K562 (cell line): ENCODE data around the gene PHYKPL. TPM values are rescaled to one million over a fixed set of nuclear protein-coding genes. Genes with fewer than 3 reads are reported as not detected.
A peak's percentile ranks its signal among the peaks of the same experiment; 100 is the strongest.

Experiments
- BHLHE40 ChIP-seq: IDR thresholded peaks from 2 replicates; pipeline ENCODE4 v1.6.1; 2011; ENCODE audit warnings: low read length, improper control_type of control experiment
- GTF2A2 ChIP-seq: IDR thresholded peaks from 2 replicates; pipeline ENCODE4 v1.6.1; 2016; ENCODE audit warnings: mild to moderate bottlenecking, missing genetic modification characterization, missing compliant biosample characterization
- IFI16 ChIP-seq: fragments of 250-450 bp; sonication (Bioruptor Pico); IDR thresholded peaks from 2 replicates; pipeline ENCODE4 v2.1.2; 2022; ENCODE audit warnings: mild to moderate bottlenecking, inconsistent platforms
- ILK ChIP-seq: fragments of 450-650 bp; IDR thresholded peaks from 2 replicates; pipeline ENCODE4 v1.6.1; 2016; ENCODE audit warnings: missing genetic modification characterization, low read depth, mild to moderate bottlenecking, missing compliant biosample characterization, moderate library complexity, borderline replicate concordance
- LEF1 ChIP-seq: fragments of 450-650 bp; IDR thresholded peaks from 2 replicates; pipeline ENCODE4 v1.6.1; 2016; ENCODE audit warnings: mild to moderate bottlenecking
- SMARCA4 ChIP-seq: fragments of 450-650 bp; IDR thresholded peaks from 2 replicates; pipeline ENCODE4 v1.6.1; 2016
- TBP ChIP-seq: optimal IDR thresholded peaks from 2 replicates; pipeline ENCODE3; 2011; ENCODE audit warnings: low read depth, low read length, improper control_type of control experiment
- ZNF165 ChIP-seq: fragments of 250-450 bp; sonication (Bioruptor Pico); IDR thresholded peaks from 2 replicates; pipeline ENCODE4 v1.4.0; 2020; ENCODE audit warnings: borderline replicate concordance
- polyA plus RNA-seq, 8 experiments: library from polyadenylated mRNA; depleted of rRNA in 4 of 8; stranded (reverse) in 5 of 8; unstranded in 3 of 8; fragments of >200 nt; fragmentation: Nextera tagmentation in 2 of 8; fragmentation: Illumina TruSeq in 1 of 8; extraction: Ambion mirVana in 2 of 8; extraction: Trizol in 1 of 8; gene quantifications; 2 replicates each; pipeline versions ENCODE4 v1.2.1 to v1.2.3, GENCODE V29; 2011 to 2014; ENCODE audit warnings: inconsistent platforms in 1 of 8, missing spikeins in 1 of 8
- total RNA-seq, 7 experiments: library from RNA; depleted of rRNA in 6 of 7; stranded (reverse); fragments of >200 nt in 6 of 7; fragmentation: Illumina TruSeq in 2 of 7; extraction: Trizol in 2 of 7; gene quantifications; 2 replicates each; pipeline versions ENCODE4 v1.2.1 to v1.2.3, GENCODE V29; 2011 to 2021; ENCODE audit warnings: low replicate concordance in 1 of 7
- TF ChIP-seq, protein P1 (sequence below): fragments of 250-450 bp; sonication (Bioruptor Pico); IDR thresholded peaks from 2 replicates; pipeline ENCODE4 v1.4.0; 2020; ENCODE audit warnings: mild to moderate bottlenecking, moderate library complexity
- TF ChIP-seq, protein P2 (sequence below): fragments of 250-450 bp; sonication (Bioruptor Pico); IDR thresholded peaks from 2 replicates; pipeline ENCODE4 v1.5.0; 2022; ENCODE audit warnings: mild to moderate bottlenecking
- TF ChIP-seq, protein P3 (sequence below), 2 experiments: fragments of 450-650 bp; IDR thresholded peaks; 2 replicates each; pipeline ENCODE4 v1.6.1; 2016; ENCODE audit warnings: mild to moderate bottlenecking in 2 of 2, borderline replicate concordance in 1 of 2, low read depth in 1 of 2, moderate library complexity in 1 of 2
- TF ChIP-seq, protein P4 (sequence below): IDR thresholded peaks from 2 replicates; pipeline ENCODE4 v1.6.1; 2011; ENCODE audit not compliant: insufficient read length; ENCODE audit errors: extremely low read depth

The PHYKPL gene
- total and polyA plus RNA-seq, 9 of the 15 experiments (the other 6 are each of a cell fraction or from before 2014, with no cell fraction given), result 4.7 to 34.7 (median 18.6) TPM

DNA sequence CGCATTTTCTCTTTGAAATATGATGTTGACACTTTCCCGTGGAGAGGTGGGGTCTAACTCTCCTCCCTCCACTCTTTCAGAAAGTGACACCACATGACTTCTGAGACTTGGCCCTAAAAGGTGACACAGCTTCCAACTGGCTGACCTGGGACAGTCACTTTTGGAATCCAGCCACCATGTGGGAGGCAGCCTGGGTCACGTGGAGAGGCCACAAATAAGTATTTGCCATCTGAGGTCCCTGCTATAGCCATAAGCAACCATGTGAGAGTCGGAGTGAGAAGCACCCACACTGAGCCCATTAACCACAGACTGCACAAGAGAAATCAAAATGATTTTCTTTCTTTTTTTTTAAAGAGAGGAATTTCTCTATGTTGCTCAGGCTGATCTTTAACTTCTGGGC lies 4.1 kb upstream of the PHYKPL start (continued):
- TF ChIP-seq LEF1, result no peak
- TF ChIP-seq BHLHE40, result peak; percentile 88
- TF ChIP-seq IFI16 (CRISPR knock-in tag), result no peak
- no peak for TF ChIP-seq TBP
- TF ChIP-seq, protein P1, sequence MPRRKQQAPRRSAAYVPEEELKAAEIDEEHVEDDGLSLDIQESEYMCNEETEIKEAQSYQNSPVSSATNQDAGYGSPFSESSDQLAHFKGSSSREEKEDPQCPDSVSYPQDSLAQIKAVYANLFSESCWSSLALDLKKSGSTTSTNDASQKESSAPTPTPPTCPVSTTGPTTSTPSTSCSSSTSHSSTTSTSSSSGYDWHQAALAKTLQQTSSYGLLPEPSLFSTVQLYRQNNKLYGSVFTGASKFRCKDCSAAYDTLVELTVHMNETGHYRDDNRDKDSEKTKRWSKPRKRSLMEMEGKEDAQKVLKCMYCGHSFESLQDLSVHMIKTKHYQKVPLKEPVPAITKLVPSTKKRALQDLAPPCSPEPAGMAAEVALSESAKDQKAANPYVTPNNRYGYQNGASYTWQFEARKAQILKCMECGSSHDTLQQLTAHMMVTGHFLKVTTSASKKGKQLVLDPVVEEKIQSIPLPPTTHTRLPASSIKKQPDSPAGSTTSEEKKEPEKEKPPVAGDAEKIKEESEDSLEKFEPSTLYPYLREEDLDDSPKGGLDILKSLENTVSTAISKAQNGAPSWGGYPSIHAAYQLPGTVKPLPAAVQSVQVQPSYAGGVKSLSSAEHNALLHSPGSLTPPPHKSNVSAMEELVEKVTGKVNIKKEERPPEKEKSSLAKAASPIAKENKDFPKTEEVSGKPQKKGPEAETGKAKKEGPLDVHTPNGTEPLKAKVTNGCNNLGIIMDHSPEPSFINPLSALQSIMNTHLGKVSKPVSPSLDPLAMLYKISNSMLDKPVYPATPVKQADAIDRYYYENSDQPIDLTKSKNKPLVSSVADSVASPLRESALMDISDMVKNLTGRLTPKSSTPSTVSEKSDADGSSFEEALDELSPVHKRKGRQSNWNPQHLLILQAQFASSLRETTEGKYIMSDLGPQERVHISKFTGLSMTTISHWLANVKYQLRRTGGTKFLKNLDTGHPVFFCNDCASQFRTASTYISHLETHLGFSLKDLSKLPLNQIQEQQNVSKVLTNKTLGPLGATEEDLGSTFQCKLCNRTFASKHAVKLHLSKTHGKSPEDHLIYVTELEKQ (CRISPR knock-in tag), result no peak
- no peak for TF ChIP-seq ZNF165 (CRISPR knock-in tag)
- TF ChIP-seq, protein P2, sequence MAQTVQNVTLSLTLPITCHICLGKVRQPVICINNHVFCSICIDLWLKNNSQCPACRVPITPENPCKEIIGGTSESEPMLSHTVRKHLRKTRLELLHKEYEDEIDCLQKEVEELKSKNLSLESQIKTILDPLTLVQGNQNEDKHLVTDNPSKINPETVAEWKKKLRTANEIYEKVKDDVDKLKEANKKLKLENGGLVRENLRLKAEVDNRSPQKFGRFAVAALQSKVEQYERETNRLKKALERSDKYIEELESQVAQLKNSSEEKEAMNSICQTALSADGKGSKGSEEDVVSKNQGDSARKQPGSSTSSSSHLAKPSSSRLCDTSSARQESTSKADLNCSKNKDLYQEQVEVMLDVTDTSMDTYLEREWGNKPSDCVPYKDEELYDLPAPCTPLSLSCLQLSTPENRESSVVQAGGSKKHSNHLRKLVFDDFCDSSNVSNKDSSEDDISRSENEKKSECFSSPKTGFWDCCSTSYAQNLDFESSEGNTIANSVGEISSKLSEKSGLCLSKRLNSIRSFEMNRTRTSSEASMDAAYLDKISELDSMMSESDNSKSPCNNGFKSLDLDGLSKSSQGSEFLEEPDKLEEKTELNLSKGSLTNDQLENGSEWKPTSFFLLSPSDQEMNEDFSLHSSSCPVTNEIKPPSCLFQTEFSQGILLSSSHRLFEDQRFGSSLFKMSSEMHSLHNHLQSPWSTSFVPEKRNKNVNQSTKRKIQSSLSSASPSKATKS, result no peak
- no peak for TF ChIP-seq SMARCA4
- TF ChIP-seq, protein P3, sequence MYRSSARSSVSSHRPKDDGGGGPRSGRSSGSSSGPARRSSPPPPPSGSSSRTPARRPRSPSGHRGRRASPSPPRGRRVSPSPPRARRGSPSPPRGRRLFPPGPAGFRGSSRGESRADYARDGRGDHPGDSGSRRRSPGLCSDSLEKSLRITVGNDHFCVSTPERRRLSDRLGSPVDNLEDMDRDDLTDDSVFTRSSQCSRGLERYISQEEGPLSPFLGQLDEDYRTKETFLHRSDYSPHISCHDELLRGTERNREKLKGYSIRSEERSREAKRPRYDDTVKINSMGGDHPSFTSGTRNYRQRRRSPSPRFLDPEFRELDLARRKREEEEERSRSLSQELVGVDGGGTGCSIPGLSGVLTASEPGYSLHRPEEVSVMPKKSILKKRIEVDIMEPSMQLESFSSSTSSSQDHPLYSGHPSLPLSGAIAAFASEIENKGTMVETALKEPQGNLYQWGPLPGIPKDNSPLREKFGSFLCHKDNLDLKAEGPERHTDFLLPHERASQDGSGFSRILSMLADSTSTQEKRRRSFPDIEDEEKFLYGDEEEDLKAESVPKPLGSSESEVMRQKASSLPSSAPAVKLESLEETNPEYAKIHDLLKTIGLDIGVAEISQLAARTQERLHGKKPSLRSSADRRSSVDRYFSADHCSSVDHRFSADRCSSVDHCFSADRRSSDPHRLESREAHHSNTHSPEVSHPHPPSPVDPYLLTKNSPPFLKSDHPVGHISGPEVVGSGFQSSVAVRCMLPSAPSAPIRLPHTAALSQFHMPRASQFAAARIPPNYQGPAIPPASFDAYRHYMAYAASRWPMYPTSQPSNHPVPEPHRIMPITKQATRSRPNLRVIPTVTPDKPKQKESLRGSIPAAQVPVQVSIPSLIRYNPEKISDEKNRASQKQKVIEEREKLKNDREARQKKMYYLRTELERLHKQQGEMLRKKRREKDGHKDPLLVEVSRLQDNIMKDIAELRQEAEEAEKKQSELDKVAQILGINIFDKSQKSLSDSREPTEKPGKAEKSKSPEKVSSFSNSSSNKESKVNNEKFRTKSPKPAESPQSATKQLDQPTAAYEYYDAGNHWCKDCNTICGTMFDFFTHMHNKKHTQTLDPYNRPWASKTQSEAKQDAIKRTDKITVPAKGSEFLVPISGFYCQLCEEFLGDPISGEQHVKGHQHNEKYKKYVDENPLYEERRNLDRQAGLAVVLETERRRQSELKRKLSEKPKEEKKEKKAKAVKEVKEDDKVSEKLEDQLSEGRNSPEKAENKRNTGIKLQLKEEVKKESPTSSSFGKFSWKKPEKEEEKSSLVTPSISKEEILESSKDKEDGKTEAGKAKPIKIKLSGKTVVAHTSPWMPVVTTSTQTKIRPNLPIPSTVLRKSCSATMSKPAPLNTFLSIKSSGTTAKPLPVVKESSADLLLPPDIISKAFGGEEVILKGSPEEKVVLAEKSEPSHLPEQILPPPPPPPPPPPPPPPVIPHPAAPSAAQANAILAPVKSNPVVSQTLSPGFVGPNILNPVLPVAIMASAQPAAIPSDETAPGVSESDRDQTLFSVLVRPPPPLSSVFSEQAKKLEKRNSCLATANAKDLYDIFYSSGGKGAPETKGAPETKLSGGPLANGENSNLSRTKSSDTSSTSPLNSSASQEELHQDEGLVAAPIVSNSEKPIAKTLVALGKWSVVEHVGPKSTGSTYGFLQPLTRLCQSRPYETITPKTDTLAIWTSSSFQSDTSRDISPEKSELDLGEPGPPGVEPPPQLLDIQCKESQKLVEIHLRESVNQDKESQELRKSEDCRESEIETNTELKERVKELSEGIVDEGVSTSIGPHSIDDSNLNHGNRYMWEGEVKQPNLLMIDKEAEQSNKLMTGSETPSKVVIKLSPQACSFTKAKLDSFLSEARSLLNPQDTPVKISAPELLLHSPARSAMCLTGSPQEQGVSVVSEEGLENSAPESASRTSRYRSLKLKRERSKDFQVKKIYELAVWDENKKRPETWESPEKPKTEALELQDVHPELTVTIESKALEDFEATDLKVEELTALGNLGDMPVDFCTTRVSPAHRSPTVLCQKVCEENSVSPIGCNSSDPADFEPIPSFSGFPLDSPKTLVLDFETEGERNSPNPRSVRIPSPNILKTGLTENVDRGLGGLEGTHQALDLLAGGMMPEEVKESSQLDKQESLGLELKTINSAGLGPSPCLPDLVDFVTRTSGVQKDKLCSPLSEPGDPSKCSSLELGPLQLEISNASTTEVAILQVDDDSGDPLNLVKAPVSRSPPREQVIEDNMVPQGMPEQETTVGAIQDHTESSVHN (IDR thresholded peaks at IDR 0.05; ENCODE audit: borderline replicate concordance in 1 of 2, low read depth in 1 of 2), result peak in 1 of 2 experiments; percentile 67; a peak in 2 of 4 replicates
- TF ChIP-seq ILK, result no peak
- TF ChIP-seq GTF2A2 (tag), result no peak
- TF ChIP-seq, protein P4, sequence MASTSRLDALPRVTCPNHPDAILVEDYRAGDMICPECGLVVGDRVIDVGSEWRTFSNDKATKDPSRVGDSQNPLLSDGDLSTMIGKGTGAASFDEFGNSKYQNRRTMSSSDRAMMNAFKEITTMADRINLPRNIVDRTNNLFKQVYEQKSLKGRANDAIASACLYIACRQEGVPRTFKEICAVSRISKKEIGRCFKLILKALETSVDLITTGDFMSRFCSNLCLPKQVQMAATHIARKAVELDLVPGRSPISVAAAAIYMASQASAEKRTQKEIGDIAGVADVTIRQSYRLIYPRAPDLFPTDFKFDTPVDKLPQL, result no peak
